Omental fat pad (tissue), 4 donors: ENCODE results near the gene CHD2. TPM values are rescaled to one million over a fixed set of nuclear protein-coding genes. Genes with fewer than 3 reads are reported as not detected.

ENCODE experiments used
- ATAC-seq: fragments of 150-250 bp; one replicate; pipeline ENCODE4 v1.9.1; 2016; ENCODE audit warnings: mild to moderate bottlenecking, moderate library complexity; ENCODE audit not compliant: low FRiP score
- DNase-seq: peaks from one replicate; pipeline ENCODE4 v3.0.0-alpha.2; 2019; ENCODE audit warnings: low spot score
- total RNA-seq, 4 donors: library from RNA; depleted of rRNA; stranded (reverse); fragments of >200 nt; gene quantifications; one replicate each; pipeline ENCODE4 v1.1.0, GENCODE V29; 2016
- TF ChIP-seq, protein P1 (sequence below), 3 donors: fragments of 450-650 bp; IDR thresholded peaks; one replicate each; pipeline ENCODE4 v1.5.1; 2016 to 2017; ENCODE audit warnings: antibody characterized with exemption in 3 of 3, mild to moderate bottlenecking in 3 of 3, moderate library complexity in 2 of 3

CHD2 gene
- total RNA-seq, 4 donors from 2014 or later: 77.7 to 140 (median 134) TPM

DNA sequence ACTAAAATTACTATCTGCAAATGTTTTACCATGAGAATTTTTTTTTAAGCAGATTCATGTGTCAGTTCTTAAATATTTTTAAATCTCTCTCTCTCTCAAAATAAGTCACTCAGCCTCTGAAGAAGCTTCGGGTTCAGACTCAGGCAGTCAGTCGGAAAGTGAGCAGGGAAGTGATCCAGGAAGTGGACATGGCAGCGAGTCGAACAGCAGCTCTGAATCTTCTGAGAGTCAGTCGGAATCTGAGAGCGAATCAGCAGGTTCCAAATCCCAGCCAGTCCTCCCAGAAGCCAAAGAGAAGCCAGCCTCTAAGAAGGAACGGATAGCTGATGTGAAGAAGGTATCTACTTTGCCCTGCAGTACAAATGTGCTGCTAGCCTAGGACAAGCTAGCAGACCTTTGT, 24.1 kb downstream of the CHD2 start:
- DNase-seq (no peak), ATAC-seq (no peak)
- TF ChIP-seq, protein P1, sequence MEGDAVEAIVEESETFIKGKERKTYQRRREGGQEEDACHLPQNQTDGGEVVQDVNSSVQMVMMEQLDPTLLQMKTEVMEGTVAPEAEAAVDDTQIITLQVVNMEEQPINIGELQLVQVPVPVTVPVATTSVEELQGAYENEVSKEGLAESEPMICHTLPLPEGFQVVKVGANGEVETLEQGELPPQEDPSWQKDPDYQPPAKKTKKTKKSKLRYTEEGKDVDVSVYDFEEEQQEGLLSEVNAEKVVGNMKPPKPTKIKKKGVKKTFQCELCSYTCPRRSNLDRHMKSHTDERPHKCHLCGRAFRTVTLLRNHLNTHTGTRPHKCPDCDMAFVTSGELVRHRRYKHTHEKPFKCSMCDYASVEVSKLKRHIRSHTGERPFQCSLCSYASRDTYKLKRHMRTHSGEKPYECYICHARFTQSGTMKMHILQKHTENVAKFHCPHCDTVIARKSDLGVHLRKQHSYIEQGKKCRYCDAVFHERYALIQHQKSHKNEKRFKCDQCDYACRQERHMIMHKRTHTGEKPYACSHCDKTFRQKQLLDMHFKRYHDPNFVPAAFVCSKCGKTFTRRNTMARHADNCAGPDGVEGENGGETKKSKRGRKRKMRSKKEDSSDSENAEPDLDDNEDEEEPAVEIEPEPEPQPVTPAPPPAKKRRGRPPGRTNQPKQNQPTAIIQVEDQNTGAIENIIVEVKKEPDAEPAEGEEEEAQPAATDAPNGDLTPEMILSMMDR (IDR thresholded peaks at IDR 0.05): no peak

- ATAC-seq: no peak
- TF ChIP-seq, protein P1 (IDR thresholded peaks at IDR 0.05): no peak
- DNase-seq: no peak
Measured at GRCh38 chr15:92925454-92925853, 25.3 kb downstream of the CHD2 start.

- TF ChIP-seq, protein P1 (IDR thresholded peaks at IDR 0.05): no peak
- DNase-seq: no peak
- no peak for ATAC-seq
Measured at GRCh38 chr15:92928225-92928750, 28.2 kb downstream of the CHD2 start.

DNA sequence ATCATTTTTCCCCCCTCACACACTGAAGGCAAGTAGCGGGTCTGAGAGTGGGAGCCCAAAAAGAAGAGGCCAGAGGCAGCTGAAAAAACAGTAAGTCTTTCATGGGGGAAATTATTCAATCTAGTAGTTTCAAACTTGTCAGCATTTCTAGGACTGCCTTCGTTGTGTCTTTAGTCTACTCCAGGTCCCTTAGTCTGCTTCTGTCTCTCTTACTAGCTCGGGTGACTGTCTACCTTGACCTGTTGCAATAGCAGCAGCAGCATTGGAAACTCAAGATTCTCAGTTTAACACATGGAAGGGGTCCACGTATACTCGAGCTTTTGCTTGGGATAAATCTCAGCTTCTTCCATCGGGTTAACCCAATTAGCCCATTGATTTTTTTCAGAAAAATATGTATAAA, 28.9 kb downstream of the CHD2 start:
- ATAC-seq (no peak), DNase-seq (no peak)
- TF ChIP-seq, protein P1 (IDR thresholded peaks at IDR 0.05): no peak

DNA sequence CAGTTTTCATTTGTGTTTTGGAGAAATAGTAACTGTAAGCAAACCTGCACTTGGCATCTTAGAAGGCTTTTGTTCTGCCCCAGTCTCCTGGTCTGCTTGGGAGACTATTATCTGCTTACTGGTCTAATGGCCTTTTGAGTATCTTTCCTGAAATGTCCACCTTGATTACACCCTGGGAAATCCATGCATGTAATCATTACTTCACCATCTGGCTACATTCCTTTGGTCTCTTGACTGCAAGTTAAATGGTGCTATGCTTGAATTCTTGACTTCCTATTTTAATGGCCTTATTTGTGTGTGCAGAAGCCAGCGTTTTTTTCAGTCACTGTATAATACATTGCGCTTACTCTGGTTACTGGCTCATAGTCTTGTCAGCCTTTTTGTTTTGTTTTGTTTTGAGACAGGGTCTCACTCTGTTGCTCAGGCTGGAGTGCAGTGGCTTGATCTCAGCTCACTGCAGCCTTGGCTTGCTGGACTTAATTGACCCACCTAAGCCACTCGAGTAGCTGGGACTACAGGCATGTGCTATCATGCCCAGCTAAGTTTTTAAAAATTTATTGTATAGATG, 30.0 kb downstream of the CHD2 start:
- DNase-seq (no peak), ATAC-seq (no peak)
- TF ChIP-seq, protein P1 (IDR thresholded peaks at IDR 0.05): no peak

DNA sequence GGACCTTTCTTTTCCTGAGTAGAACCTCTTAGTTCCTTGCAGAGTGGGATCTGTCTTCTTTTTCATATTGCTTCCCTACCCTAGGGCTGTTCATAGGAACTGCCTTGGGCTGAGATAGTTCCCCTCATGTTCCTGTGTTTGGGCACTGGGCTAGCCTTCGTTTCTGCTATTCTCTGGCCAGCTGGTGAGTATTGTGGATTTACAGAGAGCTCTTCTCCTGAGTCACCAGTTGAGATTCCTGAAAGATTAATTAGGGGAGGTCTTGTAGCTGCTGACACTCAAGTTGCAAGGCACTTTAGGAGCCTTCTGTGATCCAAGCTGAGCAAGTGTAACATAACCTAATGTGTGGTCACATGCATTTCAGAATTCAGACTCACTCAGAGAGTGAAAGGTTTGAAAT, 30.7 kb downstream of the CHD2 start:
- TF ChIP-seq, protein P1 (IDR thresholded peaks at IDR 0.05): no peak
- DNase-seq (no peak), ATAC-seq (peak; percentile 45)

- ATAC-seq: no peak
Measured at GRCh38 chr15:92932946-92933649, 33.0 kb downstream of the CHD2 start.

More at GRCh38 chr15:92932946-92933649, 33.0 kb downstream of the CHD2 start:
- no peak for DNase-seq
- TF ChIP-seq, protein P1 (IDR thresholded peaks at IDR 0.05): no peak
